Neural progenitor cell (in vitro differentiated cells): ENCODE results near the gene SLC51A. TPM values are rescaled to one million over a fixed set of nuclear protein-coding genes. Genes with fewer than 3 reads are reported as not detected.

Experiments
- DNase-seq: peaks from one replicate; pipeline ENCODE4 v3.0.0-alpha.2; 2016; ENCODE audit warnings: low spot score
- H2AFZ ChIP-seq: fragments of 200-600 bp; sonication (generic); replicated peaks from 2 replicates; pipeline ENCODE4 v1.6.1; 2016; ENCODE audit warnings: antibody characterized with exemption
- H3F3A ChIP-seq: fragments of 200-600 bp; sonication (generic); 2 replicates; pipeline ENCODE4 v1.6.1; 2016; ENCODE audit warnings: antibody characterized with exemption, low read depth
- H3K27ac ChIP-seq: fragments of 200-600 bp; sonication (generic); 2 replicates; pipeline ENCODE4 v1.5.1; 2016; ENCODE audit warnings: mild to moderate bottlenecking
- H3K27me3 ChIP-seq: fragments of 200-600 bp; sonication (generic); 2 replicates; pipeline ENCODE4 v1.6.1; 2016; ENCODE audit warnings: mild to moderate bottlenecking, moderate library complexity
- H3K36me3 ChIP-seq: fragments of 200-600 bp; sonication (generic); 2 replicates; pipeline ENCODE4 v1.5.1; 2016
- H3K4me1 ChIP-seq: fragments of 200-600 bp; sonication (generic); 2 replicates; pipeline ENCODE4 v1.6.1; 2016; ENCODE audit warnings: mixed run types
- H3K4me2 ChIP-seq: fragments of 200-600 bp; sonication (generic); 2 replicates; pipeline ENCODE4 v1.6.1; 2016
- H3K4me3 ChIP-seq: fragments of 200-600 bp; sonication (generic); 2 replicates; pipeline ENCODE4 v1.5.1; 2016
- H3K79me2 ChIP-seq: fragments of 200-600 bp; sonication (generic); 2 replicates; pipeline ENCODE4 v1.6.1; 2016; ENCODE audit warnings: low read depth
- H3K9ac ChIP-seq: fragments of 200-600 bp; sonication (generic); 2 replicates; pipeline ENCODE4 v1.6.1; 2016
- H3K9me3 ChIP-seq: fragments of 200-600 bp; sonication (generic); 2 replicates; pipeline ENCODE4 v1.5.1; 2016; ENCODE audit warnings: low read depth
- H4K20me1 ChIP-seq: fragments of 200-600 bp; sonication (generic); 2 replicates; pipeline ENCODE4 v1.6.1; 2016; ENCODE audit warnings: low read depth
- H3K27ac Mint-ChIP-seq: 3 replicates; pipeline ENCODE4 v1.8.0; 2021; ENCODE audit warnings: mixed read lengths
- H3K27me3 Mint-ChIP-seq: 2 replicates; pipeline ENCODE4 v1.8.0; 2022; ENCODE audit warnings: low read depth, mild to moderate bottlenecking, inconsistent platforms, moderate library complexity, mixed read lengths; ENCODE audit not compliant: insufficient read depth
- H3K36me3 Mint-ChIP-seq: 3 replicates; pipeline ENCODE4 v1.8.0; 2021; ENCODE audit warnings: mixed read lengths
- H3K4me1 Mint-ChIP-seq: 3 replicates; pipeline ENCODE4 v1.8.0; 2021; ENCODE audit warnings: mixed read lengths
- H3K4me3 Mint-ChIP-seq: 3 replicates; pipeline ENCODE4 v1.8.0; 2021; ENCODE audit warnings: mild to moderate bottlenecking, moderate library complexity, mixed read lengths
- H3K9me3 Mint-ChIP-seq: 3 replicates; pipeline ENCODE4 v1.8.0; 2020; ENCODE audit warnings: mixed read lengths
- EZH2 ChIP-seq: fragments of 200-600 bp; sonication (generic); IDR thresholded peaks from 2 replicates; pipeline ENCODE4 v1.6.1; 2017; ENCODE audit warnings: antibody characterized with exemption, mild to moderate bottlenecking, moderate library complexity
- EZH2phosphoT487 ChIP-seq: fragments of 200-600 bp; sonication (generic); IDR thresholded peaks from 2 replicates; pipeline ENCODE4 v1.6.1; 2017; ENCODE audit warnings: antibody characterized with exemption
- total RNA-seq: library from RNA; depleted of rRNA; stranded (reverse); fragments of >200 nt; gene quantifications from 2 replicates; pipeline ENCODE4 v1.2.3, GENCODE V29; 2015; ENCODE audit warnings: low replicate concordance
- TF ChIP-seq, protein P1 (sequence below): fragments of 200-600 bp; sonication (generic); IDR thresholded peaks from 2 replicates; pipeline ENCODE4 v1.5.1; 2017; ENCODE audit warnings: antibody characterized with exemption, mild to moderate bottlenecking

SLC51A gene
- total RNA-seq, 1 donor from 2014 or later: not detected

DNA sequence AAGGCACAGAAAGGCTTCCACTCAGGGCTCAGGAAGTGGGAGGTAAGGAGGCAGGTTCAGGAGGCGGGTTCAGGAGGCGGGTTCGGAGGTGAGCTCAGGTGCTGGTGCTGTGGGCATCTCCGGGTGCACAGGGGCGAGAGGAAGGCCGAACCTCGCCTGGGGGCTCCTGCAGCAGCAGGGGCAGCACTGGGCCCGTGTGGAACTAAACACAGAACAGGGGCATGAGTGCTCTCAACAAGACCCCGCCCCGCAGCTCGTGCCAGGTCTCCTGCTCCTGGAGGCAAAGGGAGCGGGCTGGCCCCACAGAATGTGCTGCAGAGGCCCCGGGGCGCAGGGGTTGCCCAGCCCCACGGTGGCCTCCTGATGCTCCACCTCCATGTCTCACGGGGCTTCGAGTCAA lies 18.8 kb upstream of the SLC51A start:
- Histone ChIP-seq H3K4me3 (no peak overlapping the region), H3K9ac (no peak overlapping the region), H2AFZ (no peak overlapping the region), H3K4me2 (no peak overlapping the region), H3K27ac (no peak overlapping the region), H3K9me3 (no peaks in the 10 kb centered on the region), H3F3A (no peaks in the 10 kb centered on the region), H4K20me1 (no peaks in the 10 kb centered on the region), H3K4me1 (peaks cover 3% of the 10 kb centered on the region), H3K79me2 (no peaks in the 10 kb centered on the region), H3K27me3 (no peaks in the 10 kb centered on the region), H3K36me3 (no peaks in the 10 kb centered on the region)
- H3K9me3 Mint-ChIP-seq: no peaks in the 10 kb centered on the region
- DNase-seq: no peak
- no peaks in the 10 kb centered on the region for H3K36me3 Mint-ChIP-seq
- H3K27ac Mint-ChIP-seq: no peak overlapping the region
- peaks cover 16% of the 10 kb centered on the region for H3K4me1 Mint-ChIP-seq
- H3K4me3 Mint-ChIP-seq: no peak overlapping the region
- TF ChIP-seq EZH2 (no peak), EZH2phosphoT487 (no peak)
- TF ChIP-seq, protein P1, sequence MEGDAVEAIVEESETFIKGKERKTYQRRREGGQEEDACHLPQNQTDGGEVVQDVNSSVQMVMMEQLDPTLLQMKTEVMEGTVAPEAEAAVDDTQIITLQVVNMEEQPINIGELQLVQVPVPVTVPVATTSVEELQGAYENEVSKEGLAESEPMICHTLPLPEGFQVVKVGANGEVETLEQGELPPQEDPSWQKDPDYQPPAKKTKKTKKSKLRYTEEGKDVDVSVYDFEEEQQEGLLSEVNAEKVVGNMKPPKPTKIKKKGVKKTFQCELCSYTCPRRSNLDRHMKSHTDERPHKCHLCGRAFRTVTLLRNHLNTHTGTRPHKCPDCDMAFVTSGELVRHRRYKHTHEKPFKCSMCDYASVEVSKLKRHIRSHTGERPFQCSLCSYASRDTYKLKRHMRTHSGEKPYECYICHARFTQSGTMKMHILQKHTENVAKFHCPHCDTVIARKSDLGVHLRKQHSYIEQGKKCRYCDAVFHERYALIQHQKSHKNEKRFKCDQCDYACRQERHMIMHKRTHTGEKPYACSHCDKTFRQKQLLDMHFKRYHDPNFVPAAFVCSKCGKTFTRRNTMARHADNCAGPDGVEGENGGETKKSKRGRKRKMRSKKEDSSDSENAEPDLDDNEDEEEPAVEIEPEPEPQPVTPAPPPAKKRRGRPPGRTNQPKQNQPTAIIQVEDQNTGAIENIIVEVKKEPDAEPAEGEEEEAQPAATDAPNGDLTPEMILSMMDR: no peak
- H3K27me3 Mint-ChIP-seq: peaks cover 4% of the 10 kb centered on the region

DNA sequence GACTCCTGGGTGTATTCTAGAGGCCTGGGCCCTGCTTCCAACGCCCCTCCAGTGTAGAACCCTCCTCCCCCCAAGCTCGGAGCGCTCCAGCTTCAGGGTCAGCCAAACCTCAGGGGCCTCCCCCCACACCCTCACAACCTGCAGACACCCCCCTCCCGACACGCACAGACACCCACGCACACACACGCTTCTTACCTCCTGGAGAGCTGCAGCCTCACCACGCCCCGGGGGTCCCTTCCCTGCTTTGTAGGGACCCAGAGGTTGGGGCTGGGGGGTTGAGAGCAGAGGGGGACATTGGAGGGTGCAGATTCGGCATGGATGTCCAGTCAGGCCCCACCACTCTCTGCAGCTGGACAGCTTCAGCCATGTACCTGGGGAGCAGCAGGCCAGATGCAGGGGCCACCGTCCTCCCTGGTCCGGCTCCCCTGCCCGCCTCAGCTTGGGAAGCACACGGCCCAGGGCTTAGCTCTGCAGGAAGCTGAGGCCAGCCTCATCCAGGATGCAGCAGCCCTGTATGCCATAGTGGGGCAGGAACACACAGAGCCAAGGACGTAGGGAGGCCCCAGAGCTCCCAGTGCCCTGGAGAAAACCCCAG lies 18.2 kb upstream of the SLC51A start:
- Histone ChIP-seq H3K27me3 (no peaks in the 10 kb centered on the region), H3F3A (no peaks in the 10 kb centered on the region), H3K9ac (no peak overlapping the region), H3K4me1 (no peaks in the 10 kb centered on the region), H3K4me2 (no peak overlapping the region), H3K9me3 (no peaks in the 10 kb centered on the region), H3K4me3 (no peak overlapping the region), H3K36me3 (no peaks in the 10 kb centered on the region), H3K27ac (no peak overlapping the region), H2AFZ (no peak overlapping the region), H3K79me2 (no peaks in the 10 kb centered on the region), H4K20me1 (no peaks in the 10 kb centered on the region)
- Mint-ChIP-seq H3K36me3 (no peaks in the 10 kb centered on the region), H3K27me3 (peaks cover 4% of the 10 kb centered on the region), H3K27ac (no peak overlapping the region), H3K4me1 (peaks cover 12% of the 10 kb centered on the region), H3K9me3 (no peaks in the 10 kb centered on the region), H3K4me3 (no peak overlapping the region)
- DNase-seq: no peak
- TF ChIP-seq EZH2: no peak
- TF ChIP-seq, protein P1: no peak
- no peak for TF ChIP-seq EZH2phosphoT487

DNA sequence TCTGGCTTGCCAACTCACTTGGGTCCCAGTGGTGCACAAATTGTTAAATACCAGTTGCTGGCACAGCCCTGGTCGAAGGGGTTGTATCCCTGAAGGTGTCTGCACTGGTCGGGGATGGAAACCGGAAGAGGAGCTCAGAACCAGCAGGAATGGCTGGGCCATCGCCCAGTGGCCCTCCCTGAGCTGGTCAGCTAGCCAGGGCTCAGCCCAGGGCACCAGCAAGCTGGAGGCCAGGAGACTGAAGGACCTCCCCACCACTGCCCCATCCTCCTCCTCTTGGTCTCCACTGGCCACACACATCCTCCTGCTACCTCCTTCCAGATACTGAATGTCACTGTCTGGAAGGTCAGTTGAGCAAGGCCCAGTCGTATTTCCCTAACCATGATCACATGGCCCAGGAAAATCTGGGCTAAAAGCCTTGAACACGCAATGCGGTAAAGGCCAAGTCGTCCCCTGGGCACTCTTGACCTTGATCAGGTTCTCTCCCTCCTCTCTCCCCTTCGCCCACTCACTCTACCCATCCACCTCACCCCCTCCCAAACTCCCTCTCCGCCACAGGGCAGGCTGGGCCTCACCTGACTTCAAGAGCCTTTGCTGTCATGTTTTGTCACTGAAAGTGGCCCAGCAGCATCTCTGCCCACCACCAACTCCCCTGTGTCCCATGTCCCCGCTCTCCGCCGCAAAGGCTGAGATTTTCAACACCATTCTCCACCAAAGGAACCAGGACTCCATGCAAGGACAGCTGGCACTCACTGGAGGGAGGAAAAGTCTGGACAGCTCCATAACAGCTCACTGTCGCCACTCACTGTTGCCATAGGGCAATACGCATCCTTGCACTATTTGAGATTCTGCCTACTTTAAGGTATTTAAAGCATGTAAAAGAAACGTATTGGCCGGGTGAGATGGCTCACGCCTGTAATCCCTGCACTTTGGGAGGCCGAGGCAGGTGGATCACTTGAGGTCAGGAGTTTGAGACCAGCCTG lies 17.3 kb upstream of the SLC51A start:
- no peak overlapping the region for H2AFZ ChIP-seq
- DNase-seq: no peak

More for the DNA sequence above, 17.3 kb upstream of the SLC51A start:
- no peaks in the 10 kb centered on the region for H4K20me1 ChIP-seq
- H3K27ac ChIP-seq: no peak overlapping the region
- H3K4me3 ChIP-seq: no peak overlapping the region
- Mint-ChIP-seq H3K4me3 (no peak overlapping the region), H3K36me3 (no peaks in the 10 kb centered on the region), H3K9me3 (no peaks in the 10 kb centered on the region), H3K4me1 (peaks cover 9% of the 10 kb centered on the region), H3K27me3 (peaks cover 4% of the 10 kb centered on the region), H3K27ac (peak overlapping the region; percentile 43)
- H3K27me3 ChIP-seq: no peaks in the 10 kb centered on the region
- no peaks in the 10 kb centered on the region for H3K4me1 ChIP-seq
- no peak overlapping the region for H3K4me2 ChIP-seq
- H3K36me3 ChIP-seq: no peaks in the 10 kb centered on the region
- H3F3A ChIP-seq: no peaks in the 10 kb centered on the region
- TF ChIP-seq EZH2: no peak
- TF ChIP-seq, protein P1: peak; percentile 37
- no peak overlapping the region for H3K9ac ChIP-seq
- H3K79me2 ChIP-seq: no peaks in the 10 kb centered on the region
- no peaks in the 10 kb centered on the region for H3K9me3 ChIP-seq
